ENCODE results near the gene SIGLEC10.
"Not testable (repeated sequence)": the region's sequence is repeated elsewhere in the genome, so short reads cannot be mapped to it uniquely, and the experiment has no call there.

Gene SIGLEC10

GRCh38 chr19:51439021-51439465, 21.6 kb upstream of the SIGLEC10 start:
- DNase-seq (ENCODE audit: low read depth), result no peak

DNA sequence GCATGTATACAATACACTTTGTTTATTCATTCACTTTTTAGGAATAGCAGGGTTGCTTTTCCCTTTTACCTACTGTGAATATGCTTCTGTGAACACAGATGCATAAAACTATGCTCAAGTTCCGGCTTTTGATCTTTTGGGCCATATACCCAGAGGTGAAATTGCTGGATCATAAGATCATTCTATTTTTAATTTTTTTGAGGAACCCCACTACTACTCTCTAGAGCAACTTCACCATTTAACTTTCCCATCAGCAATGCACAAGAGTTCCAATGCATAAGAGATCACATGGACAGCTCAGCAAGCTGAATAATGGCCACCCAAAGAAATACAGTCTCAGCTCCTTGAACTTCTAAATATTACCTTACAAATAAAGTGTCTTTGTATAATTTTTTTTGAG, 17.0 kb upstream of the SIGLEC10 start:
- no peak for DNase-seq (ENCODE audit: low read depth)

GRCh38 chr19:51433043-51433442, 15.6 kb upstream of the SIGLEC10 start:
- no peak for DNase-seq (ENCODE audit: low read depth)

- DNase-seq (ENCODE audit: low read depth), result no peak
These were observed 13.7 kb upstream of the SIGLEC10 start for GRCh38 chr19:51431124-51431523.

DNA sequence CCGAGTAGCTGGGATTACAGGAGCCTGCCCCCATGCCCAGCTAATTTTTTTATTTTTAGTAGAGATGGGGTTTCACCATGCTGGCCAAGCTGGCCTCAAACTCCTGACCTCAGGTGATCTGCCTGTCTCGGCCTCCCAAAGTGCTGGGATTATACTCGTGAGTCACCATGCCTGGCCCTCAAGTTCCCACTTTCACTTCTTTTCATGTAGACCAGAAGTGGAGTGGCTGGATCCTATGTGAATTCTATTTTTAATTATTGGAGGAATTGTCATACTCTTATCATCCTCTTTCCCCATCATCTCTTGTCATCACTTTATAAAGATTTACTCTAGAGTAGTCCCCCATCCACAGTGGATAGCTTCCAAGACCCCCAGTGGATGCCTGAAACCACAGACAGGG, 12.8 kb upstream of the SIGLEC10 start:
- no peak for DNase-seq (ENCODE audit: low read depth)

DNA sequence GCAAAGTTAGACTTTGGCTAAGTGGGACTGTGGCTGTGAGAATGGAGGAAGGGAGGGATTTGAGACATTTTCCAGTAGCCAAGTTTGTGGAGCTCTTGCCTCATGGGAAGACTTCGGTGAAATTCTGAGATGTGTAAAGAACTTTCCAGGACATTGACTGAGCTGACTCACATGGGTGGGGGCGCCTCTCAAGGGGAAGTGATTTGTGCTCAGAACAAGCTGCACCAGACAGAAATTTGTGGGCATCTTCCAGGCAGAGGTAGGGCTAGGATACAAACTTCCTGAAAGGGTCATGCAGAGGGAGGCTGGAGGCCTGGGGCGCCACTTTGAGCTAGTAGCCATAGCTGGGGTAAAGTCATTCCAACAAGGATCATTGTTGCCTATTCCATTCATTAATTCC, 9.8 kb upstream of the SIGLEC10 start:
- DNase-seq (ENCODE audit: low read depth), result no peak

DNA sequence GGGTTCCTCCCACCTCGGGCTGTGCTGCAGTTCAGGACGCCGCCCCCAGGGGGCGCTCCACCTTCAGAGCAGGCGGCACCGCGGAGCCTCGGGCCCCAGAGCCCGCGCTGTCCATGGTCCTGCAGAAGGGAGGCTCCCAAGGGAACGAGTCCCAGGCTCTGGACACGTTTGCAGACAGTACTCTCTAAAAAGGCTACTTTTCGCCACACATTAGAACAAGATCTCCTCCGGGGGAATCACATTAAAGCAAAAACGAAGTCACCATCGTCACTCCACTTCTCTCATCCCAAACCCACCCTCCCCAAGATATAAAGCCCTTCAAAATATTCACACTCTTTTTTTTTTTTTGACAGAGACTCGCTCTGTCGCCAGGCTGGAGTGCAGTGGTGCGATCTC, 4.6 kb upstream of the SIGLEC10 start:
- DNase-seq (ENCODE audit: low read depth), result peak; percentile 75

DNA sequence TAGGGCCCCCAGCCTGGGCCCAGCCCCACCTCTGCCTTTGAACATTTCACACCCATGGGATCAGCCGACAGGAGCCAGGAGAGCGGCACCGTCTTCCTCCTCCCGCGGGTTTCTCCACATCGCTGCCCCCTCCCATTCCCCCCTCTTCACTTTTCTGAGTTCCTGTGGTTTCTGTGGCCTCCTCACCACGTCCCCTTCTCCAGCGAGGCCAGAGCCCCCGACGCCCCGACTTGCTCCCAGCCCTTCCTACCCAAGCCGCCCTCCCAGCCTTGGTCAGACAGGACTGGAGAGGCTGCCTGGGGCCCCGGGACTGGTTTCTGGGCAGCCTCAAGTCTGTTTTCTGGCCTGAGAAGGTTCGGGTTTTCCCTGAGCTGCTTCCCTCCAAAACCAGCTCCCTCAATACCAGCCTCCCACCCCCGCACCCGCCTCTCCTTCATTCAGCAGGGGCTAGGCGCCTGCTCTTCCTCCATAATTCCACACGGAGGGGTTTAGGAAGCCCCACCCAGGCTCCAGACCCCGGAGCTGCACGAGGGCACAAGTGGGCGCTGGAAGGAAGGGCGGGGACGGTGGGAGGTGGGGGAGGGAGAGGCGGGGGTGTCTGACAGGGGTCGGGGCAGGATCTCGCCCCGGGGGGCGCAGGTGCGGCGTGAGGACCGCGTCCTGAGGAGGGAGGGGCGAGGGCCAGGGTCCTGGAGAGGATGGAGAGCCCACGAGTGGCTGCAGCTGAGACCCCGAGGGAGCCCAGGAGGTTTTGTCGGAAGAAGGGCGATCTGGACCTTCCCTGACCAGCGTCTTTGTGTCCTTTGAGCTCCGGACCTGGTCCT, 4.0 kb upstream of the SIGLEC10 start:
- no peak for DNase-seq (ENCODE audit: low read depth)

GRCh38 chr19:51420511-51420910, 3.1 kb upstream of the SIGLEC10 start:
- DNase-seq (ENCODE audit: low read depth), result not testable (repeated sequence)

- DNase-seq (ENCODE audit: low read depth), result no peak
These were observed 1.3 kb upstream of the SIGLEC10 start for GRCh38 chr19:51418707-51419106.

DNA sequence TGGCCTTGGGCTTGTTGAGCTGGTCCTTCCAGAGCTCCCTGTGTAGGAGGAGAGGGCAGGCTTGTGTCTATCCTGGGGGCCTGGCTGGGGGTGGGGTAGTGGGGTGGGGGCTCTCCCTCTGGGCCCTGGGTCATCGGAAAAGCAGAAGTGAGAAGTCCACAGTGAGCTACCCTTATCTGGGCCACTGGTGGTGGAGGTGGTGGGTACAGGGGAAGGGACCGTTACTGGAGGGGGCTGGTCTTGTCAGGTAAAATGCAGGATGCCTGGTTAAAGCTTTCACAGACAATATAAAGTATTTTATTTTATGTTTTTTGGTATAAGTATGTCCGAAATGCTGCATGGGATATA, 342 bp upstream of the SIGLEC10 start:
- DNase-seq (ENCODE audit: low read depth), result no peak

GRCh38 chr19:51416422-51416821, 1.0 kb downstream of the SIGLEC10 start:
- not testable (repeated sequence) for DNase-seq (ENCODE audit: low read depth)

- no peak for DNase-seq (ENCODE audit: low read depth)
These were observed 2.3 kb downstream of the SIGLEC10 start for GRCh38 chr19:51415187-51415586.

- DNase-seq (ENCODE audit: low read depth), result no peak
These were observed 6.3 kb downstream of the SIGLEC10 start for GRCh38 chr19:51410950-51411748.

DNA sequence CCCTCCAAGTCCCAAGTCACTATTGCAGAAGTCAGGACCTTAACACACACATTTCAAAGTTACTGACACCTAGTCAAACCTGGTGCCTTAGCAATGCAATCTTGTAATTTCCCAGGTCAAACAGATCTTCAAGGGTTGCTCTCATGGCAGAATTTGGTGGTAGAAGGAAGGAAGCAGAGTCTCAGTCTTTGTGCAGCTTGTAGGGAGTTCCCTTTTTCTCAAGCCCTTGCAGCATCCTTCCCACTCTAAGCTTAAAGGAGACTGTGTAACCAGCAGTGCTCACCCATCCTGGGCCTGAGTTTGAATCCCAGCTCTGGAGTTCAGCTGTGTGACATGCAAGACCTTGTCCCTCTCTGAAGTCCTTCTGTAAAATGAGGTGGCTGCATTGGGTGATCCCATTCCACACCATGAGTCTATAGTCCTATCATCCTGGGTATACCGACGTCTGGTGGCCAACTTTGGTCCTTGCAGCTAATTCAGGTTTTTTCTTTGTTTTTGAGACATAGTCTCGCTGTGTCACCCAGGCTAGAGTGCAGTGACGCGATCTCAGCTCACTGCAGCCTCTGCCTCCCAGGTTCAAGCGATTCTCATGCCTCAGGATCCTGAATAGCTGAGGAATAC, 9.8 kb downstream of the SIGLEC10 start:
- DNase-seq (ENCODE audit: low read depth), result no peak

DNA sequence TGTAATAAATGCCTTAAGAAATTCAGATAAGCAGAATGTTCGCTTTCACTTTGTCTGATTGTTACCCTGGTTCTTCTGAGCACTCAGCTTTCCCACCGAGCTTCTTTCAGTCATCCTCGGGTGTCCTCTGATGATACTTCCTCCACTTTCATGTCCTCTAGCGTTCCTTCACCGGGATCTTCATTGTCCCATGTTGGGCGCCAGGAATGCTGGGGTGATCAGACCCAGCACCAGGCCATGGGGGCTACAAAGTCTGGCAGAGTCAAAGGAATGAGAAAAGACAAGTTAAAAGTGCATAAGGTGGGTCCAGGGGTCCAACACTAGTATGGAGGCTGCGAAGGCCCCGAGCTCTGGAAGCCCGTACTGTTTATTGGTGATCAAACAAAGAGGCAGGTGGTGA, 15.3 kb downstream of the SIGLEC10 start:
- DNase-seq (ENCODE audit: low read depth), result no peak

DNA sequence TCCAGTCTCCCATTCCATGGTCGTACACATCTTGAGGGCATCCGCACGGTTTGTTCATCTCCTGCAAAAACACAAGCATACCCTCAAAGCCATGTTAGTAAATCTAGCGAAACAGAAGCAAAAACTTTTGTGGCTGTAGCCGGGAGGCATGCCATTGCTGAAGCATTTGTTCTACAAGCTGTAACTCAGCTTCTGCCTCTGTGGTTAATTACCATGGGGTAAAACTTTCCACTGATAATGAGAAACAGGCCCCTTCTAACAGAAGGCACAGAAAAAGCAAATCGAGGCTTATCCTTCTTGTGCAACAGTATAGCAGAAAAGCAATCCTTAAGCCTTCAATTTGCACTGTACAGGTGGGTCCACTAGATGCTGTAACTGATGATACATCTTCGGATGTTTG, 17.5 kb downstream of the SIGLEC10 start:
- DNase-seq (ENCODE audit: low read depth), result not testable (repeated sequence)

DNA sequence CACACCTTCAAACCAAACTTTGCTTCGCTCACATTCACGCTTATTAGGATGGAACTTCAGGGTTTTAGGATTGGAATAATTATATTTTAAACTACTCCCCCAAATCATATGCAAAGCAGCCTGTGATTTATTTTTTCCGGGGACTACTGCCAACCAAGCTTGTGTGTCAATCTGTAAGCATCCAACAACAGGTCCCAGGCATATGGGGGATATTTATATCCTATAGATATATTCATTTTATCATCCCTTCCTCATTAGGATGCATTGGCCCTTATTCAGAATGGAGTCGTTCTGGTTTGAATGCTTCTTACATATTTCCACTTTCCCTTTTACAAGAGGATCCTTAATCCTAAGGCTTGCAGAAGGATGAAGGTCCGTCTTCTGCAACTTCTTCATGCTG, 18.2 kb downstream of the SIGLEC10 start:
- no peak for DNase-seq (ENCODE audit: low read depth)

GRCh38 chr19:51398096-51398704, 19.2 kb downstream of the SIGLEC10 start:
- no peak for DNase-seq (ENCODE audit: low read depth)

DNA sequence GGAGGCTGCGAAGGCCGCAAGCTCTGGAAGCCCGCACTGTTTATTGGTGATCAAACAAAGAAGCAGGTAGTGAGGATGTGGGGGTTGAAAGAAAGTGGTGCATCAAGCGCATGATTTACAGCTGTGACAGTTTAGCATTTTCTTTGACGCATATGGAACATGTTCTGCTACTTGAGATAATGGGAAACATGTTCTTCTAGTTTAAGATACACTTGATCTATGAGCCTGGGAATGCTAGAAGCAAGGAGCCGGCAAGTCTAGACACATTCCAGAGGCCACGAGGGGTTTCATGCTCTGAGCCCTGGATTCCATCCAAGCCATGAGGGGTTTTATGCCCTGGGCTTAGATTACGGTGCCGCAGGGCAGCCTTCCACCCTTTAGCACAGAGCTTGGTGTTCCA, 20.0 kb downstream of the SIGLEC10 start:
- DNase-seq (ENCODE audit: low read depth), result not testable (repeated sequence)

DNA sequence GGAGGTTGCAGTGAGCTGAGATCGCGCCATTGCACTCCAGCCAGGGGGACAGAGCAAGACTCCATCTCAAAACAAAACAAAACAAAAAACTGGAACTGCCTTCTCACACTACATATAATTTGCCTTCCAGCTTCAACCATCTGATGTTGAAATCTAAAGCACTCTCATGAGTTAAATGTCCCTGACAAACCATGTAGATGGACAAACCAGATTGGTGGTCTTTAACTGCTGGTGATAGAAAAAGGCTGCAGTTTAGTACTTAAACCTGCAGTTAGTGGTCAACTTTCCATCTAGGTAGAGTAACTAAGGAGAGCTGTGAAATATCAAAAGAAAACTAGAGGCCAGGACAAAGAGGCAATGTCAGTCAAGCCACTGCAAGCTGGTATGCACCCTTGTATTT, 21.3 kb downstream of the SIGLEC10 start:
- DNase-seq (ENCODE audit: low read depth), result no peak

DNA sequence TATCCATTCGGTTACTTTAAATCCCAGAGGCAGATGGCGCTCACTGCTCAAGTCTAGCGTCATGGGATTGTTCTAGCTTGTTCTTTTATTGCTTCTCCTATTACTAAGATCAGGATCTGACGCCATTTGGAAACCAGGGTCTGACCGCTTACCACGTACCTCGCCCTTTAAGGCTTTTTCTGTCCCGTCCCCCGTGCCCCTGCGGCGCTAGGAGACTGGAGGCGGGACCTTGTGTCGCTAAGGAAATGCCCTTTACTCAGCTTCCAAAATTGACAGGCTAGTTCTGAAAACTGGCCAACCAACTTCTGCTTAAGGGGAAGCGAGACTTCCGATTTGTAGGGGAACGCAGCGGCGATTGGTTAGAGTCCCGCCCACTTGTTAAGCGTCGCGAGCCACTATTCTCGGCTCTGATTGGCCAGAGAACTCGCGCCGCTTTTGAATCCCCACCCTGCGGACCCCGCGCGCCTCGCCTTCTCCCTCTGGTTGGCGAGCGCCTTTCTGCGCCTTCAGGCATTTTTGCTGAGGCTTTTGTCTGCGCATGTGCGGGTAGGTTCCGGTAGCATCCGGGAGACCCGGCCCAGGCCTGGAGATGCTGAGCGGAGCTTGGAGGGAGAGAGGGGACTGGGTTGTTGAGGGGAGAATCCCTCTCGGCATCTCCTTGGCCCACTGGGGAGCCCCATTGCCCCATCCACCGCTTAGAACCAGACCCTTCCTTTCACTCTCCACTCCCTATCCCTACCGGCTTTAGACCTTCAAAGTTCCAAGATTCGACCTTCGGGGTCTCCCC, 23.2 kb downstream of the SIGLEC10 start:
- peak; percentile 75 for DNase-seq (ENCODE audit: low read depth)

All from stimulated activated CD8-positive, alpha-beta memory T cell treated with anti-CD3 and anti-CD28 coated beads, Interleukin-15, amount 100 ng/mL, for 1 hour (primary cell).